HG03097 (cell line): ENCODE measurements around the gene NME7.
"Not testable (repeated sequence)": the region's sequence is repeated elsewhere in the genome, so short reads cannot be mapped to it uniquely, and the experiment has no call there.

Experiments
- ATAC-seq: cut with Tn5 transposase; IDR thresholded peaks from one replicate; pipeline ENCODE4 v1.9.1; 2021; ENCODE audit not compliant: unreplicated experiment, low FRiP score

NME7 gene

GRCh38 chr1:169133801-169134502 lies 233.6 kb downstream of the NME7 start:
- ATAC-seq = no peak

GRCh38 chr1:169133228-169133576 lies 234.4 kb downstream of the NME7 start:
- no peak for ATAC-seq

DNA sequence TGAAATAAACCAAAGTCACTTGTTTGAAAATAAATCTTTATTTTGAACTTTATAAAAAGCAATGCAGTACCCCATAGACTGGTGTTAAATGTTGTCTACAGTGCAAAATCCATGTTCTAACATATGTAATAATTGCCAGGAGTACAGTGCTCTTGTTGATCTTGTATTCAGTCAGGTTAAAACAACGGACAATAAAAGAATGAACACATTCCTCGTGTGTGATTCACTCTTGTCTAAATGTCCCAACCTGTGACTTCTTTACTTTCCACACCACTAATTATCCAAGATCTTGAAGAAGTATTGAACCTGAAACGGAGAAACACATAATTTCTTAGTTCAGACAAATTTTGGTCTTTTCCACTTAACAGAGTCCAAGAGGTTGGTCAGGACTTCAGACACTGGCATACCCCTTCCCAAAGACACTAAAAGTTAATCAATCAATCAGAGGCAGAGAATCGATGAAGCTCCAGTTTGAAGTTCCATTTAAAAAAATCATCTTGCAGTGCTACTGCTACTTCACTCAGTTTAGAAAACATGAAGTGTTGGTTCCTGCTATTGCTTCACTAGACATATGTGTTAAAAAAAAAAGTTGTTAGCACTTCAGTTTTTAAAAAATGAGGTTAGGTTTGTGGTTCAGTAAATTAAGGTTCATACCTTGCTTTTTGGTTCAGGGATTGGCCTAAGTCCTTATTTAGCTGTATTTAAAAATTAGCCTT lies 234.9 kb downstream of the NME7 start:
- no peak for ATAC-seq

DNA sequence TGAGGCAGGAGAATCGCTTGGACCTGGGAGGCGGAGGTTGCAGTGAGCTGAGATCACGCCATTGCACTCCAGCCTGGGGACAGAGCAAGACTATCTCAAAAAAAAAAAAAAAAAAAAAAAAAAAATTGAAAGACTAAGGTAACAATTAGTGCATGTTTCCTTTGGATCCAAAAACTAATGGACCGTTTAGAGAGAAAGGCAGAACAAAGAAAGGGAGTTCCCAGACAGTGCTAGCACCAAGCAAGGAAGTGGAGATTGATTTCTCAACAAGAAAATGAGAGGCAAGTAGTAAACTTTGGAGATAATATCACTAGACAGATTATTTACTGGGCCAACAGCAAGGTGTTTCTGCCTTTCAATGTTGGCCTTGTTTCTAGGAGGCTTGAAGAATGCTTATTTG lies 236.9 kb downstream of the NME7 start:
- no peak for ATAC-seq

- no peak for ATAC-seq
These were observed 238.3 kb downstream of the NME7 start for GRCh38 chr1:169129109-169129784.

DNA sequence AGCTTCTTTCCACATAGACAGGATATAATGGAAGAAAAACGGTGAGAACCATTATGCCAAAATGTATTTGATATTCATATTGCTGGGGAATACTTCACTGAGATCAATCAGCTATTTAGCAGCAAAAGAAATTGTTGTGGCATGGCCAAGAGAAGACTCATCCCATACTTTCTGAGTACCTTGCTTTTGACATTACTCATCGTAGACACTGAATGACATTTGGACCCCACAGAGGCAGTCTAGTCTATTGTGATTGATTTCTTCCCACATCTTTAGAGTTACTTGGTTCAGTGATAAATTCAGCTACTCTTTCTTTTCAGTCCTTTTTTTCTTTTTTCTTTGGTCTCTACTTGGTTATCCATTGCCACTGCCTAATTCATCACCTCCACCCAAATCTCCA lies 239.0 kb downstream of the NME7 start:
- no peak for ATAC-seq

DNA sequence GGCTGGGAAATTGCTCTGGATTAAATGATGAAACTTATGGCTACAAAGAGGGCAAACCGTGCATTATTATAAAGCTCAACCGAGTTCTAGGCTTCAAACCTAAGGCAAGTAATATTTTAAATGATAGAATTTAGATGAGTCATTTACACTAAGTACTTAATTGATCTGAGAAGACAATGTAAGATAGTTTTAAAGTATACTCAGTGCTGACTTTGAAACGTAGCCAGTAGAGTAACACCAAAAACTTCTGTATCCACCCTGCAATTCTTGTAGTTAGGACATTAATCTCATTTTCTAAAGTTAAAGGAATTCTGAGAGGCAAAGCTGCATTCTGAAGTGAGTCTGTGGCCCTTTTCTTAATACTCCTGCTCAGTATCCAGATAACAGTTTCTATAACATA lies 240.3 kb downstream of the NME7 start:
- ATAC-seq = no peak

GRCh38 chr1:169126335-169126734 lies 241.3 kb downstream of the NME7 start:
- ATAC-seq = no peak

GRCh38 chr1:169125597-169125996 lies 242.0 kb downstream of the NME7 start:
- ATAC-seq = not testable (repeated sequence)

DNA sequence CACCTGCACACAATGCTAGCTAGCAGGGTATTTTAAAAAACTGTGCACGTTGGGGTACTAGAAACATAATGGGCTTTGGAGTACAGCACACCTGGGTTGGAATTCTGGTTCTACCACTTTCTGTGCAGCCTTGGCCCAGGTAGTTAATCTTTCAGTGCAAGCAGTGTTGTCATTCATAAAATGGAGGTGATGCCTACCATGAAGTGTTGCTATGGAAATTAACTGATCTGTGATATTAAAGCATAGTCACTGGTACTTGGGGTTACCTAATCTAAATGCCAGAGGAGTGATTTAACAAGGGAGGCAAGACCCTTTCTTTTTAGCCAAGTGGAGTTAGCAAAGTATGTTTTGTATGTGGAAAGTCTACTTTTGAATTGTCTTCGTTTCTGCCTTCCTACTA lies 243.1 kb downstream of the NME7 start:
- no peak for ATAC-seq

- no peak for ATAC-seq
These were observed 244.6 kb downstream of the NME7 start for GRCh38 chr1:169122976-169123375.

DNA sequence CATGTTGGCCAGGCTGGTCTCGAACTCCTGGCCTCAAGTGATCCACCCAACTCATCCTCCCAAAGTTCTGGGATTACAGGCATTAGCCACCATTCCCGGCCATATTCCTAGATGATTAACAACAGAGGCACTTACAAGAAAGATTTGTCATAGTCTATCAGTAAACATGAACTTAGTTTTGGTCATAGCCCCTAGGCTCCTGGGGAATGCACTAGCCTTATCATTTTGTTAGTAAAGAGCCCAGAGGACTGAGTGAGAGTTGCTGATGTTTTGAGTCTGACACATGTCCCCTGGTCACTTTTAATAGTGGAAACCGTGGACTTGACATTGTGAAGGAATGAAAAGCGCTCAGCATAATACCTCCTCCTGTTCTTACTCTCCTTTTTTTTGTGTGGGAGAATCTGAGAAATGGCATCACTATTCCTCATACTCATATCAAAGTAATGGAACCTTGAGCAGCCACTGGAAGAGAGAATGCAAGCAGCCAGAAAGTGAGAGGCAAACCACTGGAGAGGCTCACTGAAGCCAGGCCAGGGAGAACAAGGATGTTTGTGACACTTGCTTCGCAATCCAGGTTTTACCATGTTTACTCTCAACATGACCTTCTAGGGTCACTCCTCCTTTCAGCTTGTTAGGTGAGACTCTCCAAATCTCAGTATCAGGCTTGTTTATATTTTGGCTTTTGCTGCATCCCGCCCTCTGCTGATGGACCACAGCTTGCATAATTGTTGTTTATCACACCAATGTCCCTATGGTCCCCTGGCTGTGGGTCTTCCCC lies 246.3 kb downstream of the NME7 start:
- ATAC-seq = no peak

GRCh38 chr1:169120066-169120465 lies 247.5 kb downstream of the NME7 start:
- no peak for ATAC-seq

- no peak for ATAC-seq
These were observed 248.2 kb downstream of the NME7 start for GRCh38 chr1:169119405-169119804.

- ATAC-seq = no peak
These were observed 249.4 kb downstream of the NME7 start for GRCh38 chr1:169118227-169118626.

DNA sequence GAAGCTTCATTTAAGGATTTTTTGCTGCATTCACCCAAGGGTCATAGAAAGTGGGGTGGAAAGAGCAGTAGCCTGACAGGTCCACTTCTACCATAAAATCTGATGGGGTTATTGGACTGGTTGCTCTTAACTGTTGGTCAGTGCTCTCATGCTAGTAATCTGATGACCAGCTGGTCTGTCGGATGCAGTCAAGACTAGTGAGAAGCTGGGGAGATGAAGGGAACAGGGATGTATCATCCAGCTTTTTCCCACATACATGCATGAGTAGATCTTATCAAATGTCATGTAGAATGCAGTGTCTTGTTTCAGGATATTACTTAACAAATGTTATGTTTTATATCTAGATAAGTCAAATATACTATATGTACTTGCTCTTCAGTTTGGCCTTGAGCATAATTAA lies 250.0 kb downstream of the NME7 start:
- ATAC-seq = no peak

GRCh38 chr1:169117014-169117413 lies 250.6 kb downstream of the NME7 start:
- no peak for ATAC-seq

DNA sequence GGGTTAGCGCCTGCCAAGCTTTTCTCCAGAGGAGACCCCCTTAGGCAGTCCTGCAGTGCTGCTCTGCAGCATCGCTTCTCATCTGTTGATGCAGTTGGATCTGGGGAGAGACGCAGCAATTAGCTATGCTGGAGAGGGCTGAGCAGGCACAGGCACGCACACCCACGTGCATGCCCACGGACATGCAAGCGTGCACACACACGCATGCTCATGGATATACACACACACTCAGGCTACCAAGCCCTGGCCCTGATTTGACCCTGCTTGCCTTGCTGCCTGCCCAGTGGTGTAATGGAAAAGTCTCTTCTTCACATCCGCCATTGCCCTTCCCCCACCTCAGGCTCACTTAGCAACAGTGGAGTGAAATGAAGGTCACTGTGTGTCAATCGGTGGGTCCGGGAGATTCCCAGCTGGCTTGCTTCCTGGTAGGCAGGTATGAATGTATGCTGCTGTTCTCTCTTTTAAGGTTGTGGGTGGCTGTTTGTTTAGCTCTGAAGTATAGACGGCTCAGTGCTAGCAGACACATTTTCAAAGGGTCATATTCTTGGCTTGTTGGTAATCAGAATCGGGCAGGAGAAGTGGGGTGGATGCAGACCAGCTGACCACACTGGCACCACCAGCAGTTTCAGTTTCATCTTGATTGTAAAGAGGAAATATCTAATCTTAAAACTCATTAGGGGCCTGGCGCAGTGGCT lies 251.6 kb downstream of the NME7 start:
- peak; percentile 60 for ATAC-seq

GRCh38 chr1:169113613-169114119 lies 253.9 kb downstream of the NME7 start:
- ATAC-seq = no peak

DNA sequence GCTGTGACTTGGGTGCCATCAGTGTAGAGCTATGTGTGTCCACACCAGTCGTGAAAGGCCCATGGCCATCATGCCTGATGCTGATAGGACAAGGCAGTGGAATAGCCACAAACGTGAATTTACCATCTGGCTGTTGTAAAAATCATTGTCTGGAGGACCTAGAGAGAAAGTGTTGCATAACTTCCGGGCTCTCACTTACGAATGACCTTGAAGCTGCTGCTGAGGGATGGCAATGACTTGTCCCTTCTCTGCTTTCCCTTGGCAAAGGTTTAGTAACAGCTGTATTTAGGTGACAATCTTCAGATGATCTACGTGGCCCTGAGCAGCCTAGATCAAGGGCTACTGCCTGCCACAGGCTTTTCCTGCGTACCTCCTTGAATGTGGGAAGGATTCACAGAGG lies 255.4 kb downstream of the NME7 start:
- no peak for ATAC-seq
